ENCODE data around the gene SH3PXD2A.

Gene SH3PXD2A

DNA sequence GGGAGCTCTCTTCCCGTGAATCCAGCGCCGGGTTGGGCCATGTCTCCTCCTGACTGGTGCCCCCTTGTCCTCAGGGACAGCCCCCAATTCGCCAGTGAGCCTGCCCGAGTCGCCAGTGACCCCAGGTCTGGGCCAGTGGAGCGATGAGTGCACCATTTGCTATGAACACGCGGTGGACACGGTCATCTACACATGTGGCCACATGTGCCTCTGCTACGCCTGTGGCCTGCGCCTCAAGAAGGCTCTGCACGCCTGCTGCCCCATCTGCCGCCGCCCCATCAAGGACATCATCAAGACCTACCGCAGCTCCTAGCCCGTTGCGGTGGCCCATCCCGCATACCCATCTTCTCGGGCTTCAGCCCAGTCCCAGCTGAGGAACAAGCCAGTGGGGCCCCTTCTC is 265.3 kb downstream of the SH3PXD2A start:
- DNase-seq: no peak

DNA sequence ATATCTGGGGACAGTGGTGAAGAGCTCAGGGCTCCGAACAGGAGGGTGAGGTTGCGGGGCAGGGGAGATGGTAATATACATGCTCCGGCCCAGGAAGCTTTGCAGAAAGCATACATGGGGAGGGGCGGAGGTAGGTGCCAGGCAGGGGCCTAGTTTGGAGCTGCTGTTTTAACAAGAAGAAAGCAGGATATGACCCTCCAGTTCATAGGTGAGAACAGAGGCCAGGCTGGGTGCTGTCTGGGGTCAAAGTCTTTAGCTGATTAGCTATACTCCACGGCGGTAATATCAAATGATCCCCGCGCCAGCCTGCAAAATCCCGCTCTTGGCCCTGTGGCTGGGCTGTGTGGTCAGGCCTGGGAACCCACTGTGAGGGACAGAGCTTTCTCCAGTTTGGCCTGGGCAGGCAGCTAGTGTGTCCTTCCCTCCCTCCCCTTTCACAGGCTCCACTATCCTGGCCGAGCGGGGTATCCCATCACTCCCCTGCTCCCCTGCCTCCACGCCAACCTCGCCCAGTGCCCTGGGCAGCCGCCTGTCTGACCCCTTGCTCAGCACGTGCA is 266.2 kb downstream of the SH3PXD2A start:
- DNase-seq: no peak

DNA sequence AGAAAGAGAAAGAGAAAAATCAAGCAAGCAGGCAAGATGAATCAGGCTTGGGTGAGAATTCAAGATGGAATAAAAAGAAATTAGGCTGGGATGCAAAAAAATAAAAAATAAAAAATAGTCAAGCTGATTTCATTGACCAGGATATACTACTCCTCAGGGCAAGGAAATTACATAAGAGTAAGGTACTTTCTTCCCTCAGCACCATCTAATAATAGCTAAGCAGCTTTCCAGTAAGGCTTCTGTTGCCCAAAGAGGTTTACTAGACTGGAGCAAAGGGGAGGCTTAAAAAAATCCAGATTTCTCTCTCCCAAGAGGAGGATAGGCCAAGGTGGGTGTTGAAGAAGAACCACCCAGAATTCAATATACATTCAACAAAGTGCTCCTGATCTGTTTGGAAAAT is 268.3 kb downstream of the SH3PXD2A start:
- DNase-seq: no peak

DNA sequence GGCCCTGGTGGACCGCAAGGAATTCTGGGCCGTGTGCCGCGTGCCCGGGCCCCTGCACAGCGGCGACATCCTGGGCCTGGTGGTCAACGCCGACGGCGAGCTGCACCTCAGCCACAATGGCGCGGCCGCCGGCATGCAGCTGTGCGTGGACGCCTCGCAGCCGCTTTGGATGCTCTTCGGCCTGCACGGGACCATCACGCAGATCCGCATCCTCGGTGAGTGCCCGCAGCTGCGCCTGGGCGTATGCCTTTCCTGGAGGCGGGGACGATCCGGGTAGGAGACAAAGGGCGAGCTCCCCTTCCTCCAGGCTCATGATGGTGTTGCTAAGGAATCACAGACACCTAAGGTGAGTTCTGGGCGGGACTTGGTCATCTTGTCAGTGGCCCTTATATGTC is 270.4 kb downstream of the SH3PXD2A start:
- no peak for DNase-seq

DNA sequence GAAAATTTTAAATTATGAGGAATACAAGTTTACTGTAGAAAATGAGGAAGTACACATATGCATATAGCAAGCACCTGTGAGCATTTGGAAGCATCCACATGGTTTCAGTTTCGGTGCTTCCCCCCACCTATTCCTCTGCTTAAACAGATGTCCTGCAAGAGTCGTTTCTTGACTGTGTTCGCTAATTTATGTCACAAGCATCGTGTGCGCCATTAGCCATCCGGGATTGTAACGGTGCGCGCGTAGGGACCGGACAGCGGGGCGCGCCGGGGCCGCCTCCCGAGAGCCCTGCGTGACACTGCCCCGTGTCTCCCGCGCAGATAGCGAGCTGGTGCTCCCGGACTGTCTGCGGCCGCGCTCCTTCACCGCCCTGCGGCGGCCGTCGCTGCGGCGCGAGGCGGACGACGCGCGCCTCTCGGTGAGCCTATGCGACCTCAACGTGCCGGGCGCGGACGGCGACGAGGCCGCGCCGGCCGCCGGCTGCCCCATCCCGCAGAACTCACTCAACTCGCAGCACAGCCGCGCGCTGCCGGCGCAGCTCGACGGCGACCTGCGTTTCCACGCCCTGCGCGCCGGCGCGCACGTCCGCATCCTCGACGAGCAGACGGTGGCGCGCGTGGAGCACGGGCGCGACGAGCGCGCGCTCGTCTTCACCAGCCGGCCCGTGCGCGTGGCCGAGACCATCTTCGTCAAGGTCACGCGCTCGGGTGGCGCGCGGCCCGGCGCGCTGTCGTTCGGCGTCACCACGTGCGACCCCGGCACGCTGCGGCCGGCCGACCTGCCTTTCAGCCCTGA is 271.0 kb downstream of the SH3PXD2A start:
- peak in 2 of 56 donors; percentile 13 to 25 for DNase-seq

DNA sequence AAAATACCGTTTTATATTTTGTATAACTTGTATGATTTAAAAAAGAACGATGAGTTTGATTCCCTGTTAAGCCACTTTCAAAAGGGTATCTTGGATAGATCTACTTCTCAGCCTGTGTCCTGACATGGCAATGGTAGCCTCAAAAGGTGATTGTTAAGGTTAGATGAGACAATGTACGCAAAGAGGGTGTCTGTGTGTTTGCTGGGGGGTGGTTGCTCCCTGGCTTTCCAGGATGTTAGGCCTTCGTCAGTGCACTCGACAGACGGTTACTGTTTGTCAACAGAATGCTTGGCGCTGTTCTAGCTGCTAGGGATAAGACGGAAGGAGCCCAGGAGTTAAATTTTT is 271.5 kb downstream of the SH3PXD2A start:
- DNase-seq: no peak

DNA sequence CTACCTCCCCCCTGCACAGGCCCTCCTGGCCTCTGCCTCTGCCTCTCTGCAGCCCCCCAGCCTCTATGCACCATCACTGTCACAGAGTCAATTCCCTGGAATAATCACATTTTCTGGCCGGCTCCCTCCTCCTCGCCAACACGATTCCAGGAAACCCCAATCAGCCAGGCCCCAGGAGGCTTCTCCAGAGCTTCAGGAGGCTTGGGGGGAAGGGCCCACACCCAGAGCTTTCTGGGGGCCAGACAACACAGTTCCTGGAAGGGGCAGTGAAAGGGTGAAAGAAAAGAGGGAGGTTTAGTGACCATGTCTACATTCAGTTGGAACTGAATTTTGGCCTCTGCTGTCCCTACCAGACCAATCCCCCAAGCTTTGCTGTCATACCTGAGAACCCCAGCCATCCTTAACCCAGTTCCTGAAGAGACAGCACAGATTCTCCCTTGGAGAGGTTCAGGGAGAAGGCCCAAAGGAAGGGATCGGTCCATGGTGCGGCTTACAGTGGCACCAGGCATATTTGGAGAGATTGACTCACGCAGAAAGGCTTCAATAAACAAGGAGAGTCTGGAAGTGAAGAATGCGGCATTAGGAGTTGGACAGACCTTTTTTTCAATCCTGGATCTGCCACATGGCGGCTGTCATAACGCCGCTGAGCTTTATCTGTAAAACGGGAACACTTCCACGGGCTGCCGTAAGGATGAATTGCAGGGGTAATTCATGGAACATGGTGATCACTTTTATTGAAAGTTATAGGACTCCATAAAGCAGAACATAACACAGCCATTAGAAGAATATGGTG is 272.8 kb downstream of the SH3PXD2A start:
- no peak for DNase-seq

DNA sequence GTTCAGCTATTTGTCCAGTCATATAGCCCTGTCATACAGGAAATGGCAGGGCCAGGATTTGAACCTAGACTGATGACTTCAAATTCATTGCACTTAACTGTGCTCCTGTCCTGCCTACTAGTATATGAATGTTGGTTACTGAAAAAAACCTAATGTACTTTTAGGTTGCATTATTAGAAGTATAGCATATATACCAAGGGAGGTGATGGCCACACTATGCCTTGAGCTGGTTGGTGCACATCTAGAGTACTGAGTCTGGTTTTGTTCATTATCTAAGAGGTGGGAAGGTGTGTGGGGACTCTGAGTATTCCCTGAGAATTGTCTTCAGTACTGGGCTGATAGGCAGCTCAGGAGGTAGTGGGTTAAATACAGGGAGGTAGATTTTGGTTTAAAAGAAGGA is 273.9 kb downstream of the SH3PXD2A start:
- DNase-seq: no peak

DNA sequence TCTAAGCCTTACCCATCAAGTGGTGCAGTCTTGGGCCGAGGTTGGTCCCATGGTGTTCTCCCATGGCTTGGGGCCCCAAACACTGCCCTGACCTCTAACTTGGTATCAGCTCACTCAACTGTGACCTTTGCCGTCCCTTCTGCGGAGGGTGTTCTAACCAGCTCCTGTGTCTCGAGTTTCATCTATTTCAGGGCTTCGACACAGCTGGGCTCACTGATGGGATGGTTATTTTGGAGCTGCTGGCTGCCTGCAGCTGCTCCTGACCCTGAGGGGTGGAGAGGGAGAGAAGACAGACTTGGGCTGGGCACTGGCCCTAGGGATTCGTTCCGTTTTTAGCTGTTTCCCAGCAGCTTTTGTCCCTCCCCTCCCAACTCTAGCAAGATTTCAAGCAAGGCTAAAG is 274.9 kb downstream of the SH3PXD2A start:
- no peak for DNase-seq

DNA sequence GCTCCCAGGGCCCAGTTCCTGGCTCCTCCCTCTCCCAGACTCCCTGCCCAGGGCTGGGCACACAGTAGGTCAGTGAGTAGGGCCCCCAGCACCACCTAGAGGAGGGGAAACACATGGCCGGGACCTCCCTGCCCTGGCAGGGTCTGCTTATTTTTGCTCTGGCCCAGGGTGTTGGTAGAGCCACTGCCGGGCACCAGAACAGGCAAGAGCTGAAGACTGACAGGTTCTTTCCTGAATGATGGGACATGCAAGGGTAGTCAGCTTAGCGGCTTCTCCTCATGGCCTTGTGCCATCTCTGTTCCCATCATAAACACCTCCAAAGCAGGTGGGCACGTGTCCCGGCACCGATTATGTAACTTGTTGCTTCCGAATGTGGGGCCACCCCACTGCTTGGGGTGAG is 275.4 kb downstream of the SH3PXD2A start:
- DNase-seq: no peak

DNA sequence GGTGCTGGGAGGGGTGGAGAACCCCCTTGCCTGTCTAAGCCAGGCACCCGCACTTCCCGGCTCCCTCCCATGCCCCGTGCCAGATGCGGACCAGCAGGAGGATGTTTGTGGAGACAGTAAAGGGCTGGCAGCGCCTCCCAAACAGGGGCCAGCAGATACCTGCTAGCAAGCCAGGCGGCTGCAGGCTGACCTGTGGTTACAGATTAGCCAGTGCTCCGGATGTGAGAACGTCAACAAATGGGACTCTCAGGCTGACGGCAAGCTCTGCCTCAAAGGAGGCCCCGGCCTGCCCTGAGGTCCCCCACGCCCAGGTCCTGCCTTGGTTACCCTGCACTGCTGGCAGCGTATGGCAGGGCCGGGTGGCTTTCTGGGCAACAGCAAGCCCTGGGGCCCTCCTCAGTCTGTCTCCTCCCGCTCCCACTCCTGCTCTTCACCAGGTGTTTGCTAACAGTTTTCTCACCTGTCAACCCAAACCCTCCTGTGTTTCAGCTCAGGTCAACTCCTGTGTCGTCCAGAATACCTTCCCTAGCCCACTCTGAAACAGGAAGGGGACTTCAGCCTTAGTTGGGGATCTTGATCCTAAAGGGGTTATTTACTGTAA is 276.5 kb downstream of the SH3PXD2A start:
- no peak for DNase-seq

DNA sequence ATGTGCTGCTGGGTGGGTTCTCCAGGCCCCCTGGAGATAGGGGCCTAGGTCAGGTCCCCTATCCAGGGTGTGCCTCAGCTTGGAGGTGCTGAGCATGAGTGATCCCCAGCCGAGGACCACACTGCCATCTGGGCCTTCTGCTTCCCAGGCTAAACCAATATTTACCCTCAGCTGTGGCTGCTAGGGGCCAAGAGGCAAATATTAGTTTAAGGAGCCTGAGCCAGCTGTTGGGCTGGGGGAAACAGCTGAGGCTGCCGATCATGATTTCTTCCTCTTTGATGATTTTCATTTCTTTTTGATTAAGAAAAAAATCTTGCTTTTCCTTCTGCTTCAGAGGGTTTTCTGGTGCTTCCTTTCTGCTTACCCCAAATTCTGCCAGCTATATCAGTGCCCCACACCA is 278.5 kb downstream of the SH3PXD2A start:
- no peak for DNase-seq

DNA sequence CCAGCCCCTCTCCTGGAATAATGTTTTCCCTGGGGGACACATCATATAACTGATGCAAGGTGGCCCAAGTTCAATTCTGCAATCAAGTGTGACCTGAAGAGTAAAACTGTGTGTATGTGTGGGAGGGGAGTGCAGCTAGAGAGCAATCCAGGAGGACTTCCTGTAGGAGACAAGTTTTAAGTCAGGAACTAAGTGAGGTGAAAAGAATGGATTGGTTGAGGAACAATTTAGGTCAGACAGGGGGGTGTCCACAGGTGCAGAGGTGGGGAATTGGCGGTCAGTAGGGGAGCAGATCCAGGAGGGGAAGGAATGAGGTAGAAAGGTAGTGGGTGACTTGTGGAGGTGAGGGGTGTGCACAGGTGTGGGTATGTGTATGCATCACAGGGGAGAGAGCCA is 279.3 kb downstream of the SH3PXD2A start:
- DNase-seq: no peak

DNA sequence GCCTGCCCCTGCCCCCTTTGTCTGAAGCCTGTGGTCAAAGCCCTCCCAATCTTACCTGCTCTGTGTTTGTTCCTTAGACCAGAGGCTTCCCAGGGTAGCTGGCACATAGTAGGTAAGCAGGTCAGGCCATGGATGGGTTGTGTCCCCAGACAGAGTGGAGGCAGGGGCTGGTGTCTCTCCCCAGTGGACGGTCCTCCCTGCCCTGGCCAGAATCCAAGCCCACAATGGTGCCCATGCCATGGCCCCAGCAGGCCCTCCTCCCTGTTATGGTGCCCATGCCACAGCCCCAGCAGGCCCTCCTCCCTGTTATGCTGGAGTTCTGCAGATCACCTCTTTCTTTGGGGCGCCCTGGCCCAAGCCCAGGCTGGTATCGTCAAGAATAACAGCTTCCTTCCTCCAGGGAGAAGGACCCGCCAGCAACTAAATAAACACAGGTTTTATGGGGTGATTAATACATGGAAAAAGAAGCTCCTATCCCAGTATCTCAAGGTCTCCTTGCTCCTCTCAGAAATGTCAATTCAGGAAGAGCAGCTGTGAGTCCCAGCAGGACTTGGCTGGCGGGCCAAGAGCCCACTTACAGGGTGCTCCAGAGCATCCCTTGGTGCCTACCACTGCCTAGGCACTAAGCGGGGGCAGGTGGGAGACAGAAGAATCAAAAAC is 279.8 kb downstream of the SH3PXD2A start:
- DNase-seq: no peak

DNA sequence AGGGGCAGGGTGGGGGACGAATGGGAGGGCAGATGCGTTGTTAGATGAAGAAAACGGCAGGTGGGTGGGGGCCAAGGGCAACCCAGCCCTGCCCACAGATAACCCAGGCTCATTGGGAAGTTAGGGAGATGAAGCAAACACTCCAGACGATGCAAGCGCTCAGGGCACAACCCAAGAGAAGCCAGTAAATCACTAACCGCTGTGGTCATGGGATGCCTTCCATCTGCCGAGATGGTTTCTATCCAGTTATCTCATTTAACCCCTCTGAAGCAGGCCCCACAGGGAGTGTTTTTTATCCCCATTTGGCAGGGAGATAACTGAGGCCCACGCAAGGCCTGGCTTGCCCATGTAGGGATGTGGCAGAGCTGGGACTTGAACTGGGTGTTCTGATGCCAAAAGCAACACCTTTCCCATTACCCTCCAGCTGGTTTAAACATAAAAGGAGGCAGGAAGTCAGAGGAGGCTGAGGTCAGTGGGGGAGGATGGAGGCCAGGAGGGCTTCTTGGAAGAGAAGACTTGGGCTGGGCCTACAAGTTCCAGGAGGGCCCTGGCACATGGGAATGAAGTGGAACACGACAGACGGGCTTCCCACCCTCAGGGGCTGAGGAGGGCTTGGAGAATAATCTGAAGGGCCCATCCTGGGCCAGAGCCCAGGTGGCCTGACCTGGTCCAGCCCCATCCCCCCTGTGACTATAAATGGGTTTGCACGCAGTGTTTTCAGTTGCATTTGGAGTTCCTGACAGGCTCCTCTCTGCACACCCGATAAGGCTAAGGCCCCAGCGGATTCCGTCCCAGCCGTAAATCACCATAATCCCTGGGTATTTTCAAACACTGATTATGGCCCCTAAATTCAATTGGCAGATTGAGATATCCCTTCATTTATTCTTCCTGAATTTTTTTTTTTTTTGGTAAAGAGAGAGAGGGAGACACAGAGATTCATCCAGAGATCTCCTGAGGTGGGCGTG is 281.0 kb downstream of the SH3PXD2A start:
- DNase-seq: no peak

DNA sequence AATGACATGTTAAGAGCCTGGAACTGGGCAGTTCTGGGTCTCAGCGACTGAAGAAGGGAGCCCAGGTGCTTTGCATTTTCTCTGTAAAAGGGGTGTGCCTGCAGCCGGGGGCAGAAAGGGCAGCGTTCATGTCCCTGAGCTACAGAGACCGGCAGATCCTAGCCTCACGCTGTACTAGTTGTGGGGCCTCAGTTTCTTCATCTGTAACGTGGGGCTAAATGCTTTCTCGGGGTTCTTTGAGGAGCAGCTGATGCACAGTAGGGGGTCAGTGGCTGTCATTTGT is 282.2 kb downstream of the SH3PXD2A start:
- no peak for DNase-seq

DNA sequence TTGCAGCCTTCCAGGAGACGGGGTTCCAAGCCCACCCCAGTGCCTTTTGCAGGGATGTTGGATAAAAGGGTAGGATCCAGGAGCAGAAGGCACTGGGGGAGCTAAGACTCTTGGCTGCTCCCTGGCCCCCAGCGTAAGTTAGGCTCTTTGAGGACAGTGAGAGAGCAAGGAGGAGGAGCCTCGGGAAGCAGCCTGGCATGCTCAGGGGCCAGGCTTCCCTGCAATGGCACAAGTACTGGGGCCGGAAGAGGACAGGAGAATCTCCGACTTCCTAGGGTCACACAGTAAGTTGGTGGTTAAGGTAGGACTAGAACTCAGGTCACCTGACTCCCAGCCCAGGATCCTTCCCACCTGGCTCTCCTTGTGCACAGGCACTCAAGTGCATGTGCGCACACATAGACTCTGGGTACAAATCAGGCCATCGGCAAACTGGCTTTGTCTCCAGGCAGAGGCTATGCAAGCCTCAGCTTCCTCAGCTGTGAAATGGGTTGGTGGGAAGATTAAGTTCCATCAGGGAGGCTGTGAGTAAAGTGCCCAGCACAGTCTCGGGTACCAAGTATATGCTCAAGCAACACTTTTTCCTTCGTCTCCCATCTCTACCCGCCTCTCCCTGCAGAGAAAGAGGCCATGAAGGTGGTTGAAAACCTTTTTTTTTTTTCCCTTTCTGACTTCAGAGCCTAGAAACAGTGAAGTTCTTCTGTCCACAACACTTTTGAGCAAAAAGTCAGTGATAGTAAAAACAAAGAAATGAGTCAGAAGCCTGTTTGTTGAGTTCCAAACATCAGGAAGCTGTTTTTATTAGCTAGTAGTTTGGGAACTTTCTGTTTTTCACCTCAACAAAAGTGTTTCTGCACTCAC is 282.8 kb downstream of the SH3PXD2A start:
- no peak for DNase-seq

DNA sequence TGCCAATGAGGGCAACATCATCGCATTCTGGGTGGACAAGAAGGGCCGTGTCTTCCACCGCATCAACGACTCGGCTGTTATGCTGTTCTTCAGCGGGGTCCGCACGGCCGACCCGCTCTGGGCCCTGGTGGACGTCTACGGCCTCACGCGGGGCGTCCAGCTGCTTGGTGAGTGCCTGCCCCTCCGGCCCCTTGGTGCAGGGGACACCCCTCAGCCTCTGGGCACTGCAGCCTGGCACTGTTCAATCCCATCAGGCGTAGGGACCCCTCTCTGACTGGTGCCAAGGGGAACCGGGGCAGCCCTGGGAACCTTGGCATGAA is 283.8 kb downstream of the SH3PXD2A start:
- no peak for DNase-seq

DNA sequence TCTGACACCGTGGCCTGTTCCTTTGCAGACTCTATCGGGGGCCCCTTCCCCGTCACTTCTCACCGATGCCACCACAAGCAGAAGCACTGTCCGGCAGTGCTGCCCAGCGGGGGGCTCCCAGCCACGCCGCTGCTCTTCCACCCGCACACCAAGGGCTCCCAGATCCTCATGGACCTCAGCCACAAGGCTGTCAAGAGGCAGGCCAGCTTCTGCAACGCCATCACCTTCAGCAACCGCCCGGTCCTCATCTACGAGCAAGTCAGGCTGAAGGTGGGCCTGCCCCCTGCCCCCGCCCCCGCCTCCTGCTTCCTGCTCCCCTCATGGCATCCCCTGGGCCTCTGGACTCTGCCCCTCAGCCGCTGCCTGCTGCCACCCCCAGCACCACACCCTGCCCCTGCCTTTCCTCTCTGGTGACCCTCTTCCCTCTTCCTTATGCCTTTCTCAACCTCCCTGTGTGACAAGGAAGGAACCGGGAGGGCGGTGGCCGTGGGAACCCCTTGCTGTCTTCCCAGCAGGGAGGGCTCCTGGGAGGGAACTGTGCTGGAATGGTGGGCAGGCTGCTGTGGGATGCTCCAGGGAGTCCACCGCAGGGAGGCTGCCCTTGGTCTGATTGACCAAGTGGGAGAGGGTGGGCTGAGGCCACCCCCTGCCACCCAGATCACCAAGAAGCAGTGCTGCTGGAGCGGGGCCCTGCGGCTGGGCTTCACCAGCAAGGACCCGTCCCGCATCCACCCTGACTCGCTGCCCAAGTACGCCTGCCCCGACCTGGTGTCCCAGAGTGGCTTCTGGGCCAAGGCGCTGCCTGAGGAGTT is 284.3 kb downstream of the SH3PXD2A start:
- DNase-seq: no peak
